H1 (cell line): ENCODE measurements around the gene ZNF254. TPM values are rescaled to one million over a fixed set of nuclear protein-coding genes. Genes with fewer than 3 reads are reported as not detected.

Experiments used
- CTCF ChIA-PET: fragments of 300-600 bp; sonication (Branson Sonifier 250); formaldehyde crosslinking; loops from one replicate; lab custom pipeline; 2021; ENCODE audit not compliant: partially characterized antibody; lab: Charles Lee
- POLR2A ChIA-PET: fragments of 300-600 bp; sonication (Branson Sonifier 250); formaldehyde crosslinking; loops from one replicate; lab custom pipeline; 2021; ENCODE audit warnings: inconsistent platforms; ENCODE audit not compliant: partially characterized antibody; lab: Charles Lee
- DNase-seq, 2 experiments: peaks; one replicate each; pipeline versions ENCODE4 v3.0.0 to v3.0.0-alpha.2; 2010 to 2022; ENCODE audit warnings: low spot score in 2 of 2, low read depth in 1 of 2, mixed read lengths in 1 of 2
- FAIRE-seq: peaks from 2 replicates; lab custom pipeline; 2011; peaks lifted over from hg19 to GRCh38; lab: Jason Lieb, UNC
- H2AFZ ChIP-seq: 2 replicates; pipeline ENCODE4 v1.8.1; 2012; ENCODE audit warnings: low read length, inconsistent platforms
- H2AK5ac ChIP-seq: 2 replicates; pipeline ENCODE4 v1.6.1; 2013; ENCODE audit warnings: low read depth, low read length
- H2BK120ac ChIP-seq: replicated peaks from 2 replicates; pipeline ENCODE3; 2013; ENCODE audit warnings: low read depth, low read length, inconsistent platforms
- H2BK12ac ChIP-seq: 2 replicates; pipeline ENCODE4 v1.6.1; 2013; ENCODE audit warnings: low read depth, low read length
- H2BK15ac ChIP-seq: 2 replicates; pipeline ENCODE4 v1.6.1; 2013; ENCODE audit warnings: low read length
- H2BK20ac ChIP-seq: 2 replicates; pipeline ENCODE4 v1.6.1; 2013; ENCODE audit warnings: low read length
- H2BK5ac ChIP-seq: 2 replicates; pipeline ENCODE4 v1.6.1; 2013; ENCODE audit warnings: low read depth, low read length
- H3K14ac ChIP-seq: 2 replicates; pipeline ENCODE4 v1.6.1; 2013; ENCODE audit warnings: inconsistent platforms; ENCODE audit not compliant: insufficient read length
- H3K18ac ChIP-seq: 2 replicates; pipeline ENCODE4 v1.6.1; 2013; ENCODE audit warnings: low read length; ENCODE audit errors: extremely low read depth
- H3K23ac ChIP-seq: 2 replicates; pipeline ENCODE4 v1.6.1; 2013; ENCODE audit warnings: inconsistent platforms; ENCODE audit not compliant: insufficient read length
- H3K23me2 ChIP-seq: 2 replicates; pipeline ENCODE4 v1.6.1; 2013; ENCODE audit warnings: low read depth, low read length
- H3K27ac ChIP-seq: 2 replicates; pipeline ENCODE4 v1.6.1; 2011; ENCODE audit warnings: low read depth, low read length, inconsistent platforms
- H3K27me3 ChIP-seq, 4 experiments: replicated peaks in 1 of 4; 1 replicate in 1 of 4; 2 replicates in 3 of 4; pipeline versions ENCODE4 v1.6.1 to v1.8.1; 2011 to 2013; ENCODE audit warnings: low read length in 3 of 4, mild to moderate bottlenecking in 3 of 4, inconsistent platforms in 2 of 4, mixed read lengths in 2 of 4, moderate library complexity in 1 of 4; ENCODE audit not compliant: control insufficient read depth in 3 of 4, insufficient read depth in 3 of 4; ENCODE audit errors: extremely low read depth in 1 of 4
- H3K36me3 ChIP-seq, 4 experiments: 2 replicates each; pipeline versions ENCODE4 v1.6.1 to v1.8.1; 2011 to 2013; ENCODE audit warnings: mild to moderate bottlenecking in 4 of 4, low read length in 3 of 4, moderate library complexity in 2 of 4, control low read depth in 1 of 4, inconsistent platforms in 1 of 4; ENCODE audit not compliant: insufficient read depth in 4 of 4, control insufficient read depth in 2 of 4
- H3K4ac ChIP-seq: replicated peaks from 2 replicates; pipeline ENCODE3; 2013; ENCODE audit warnings: low read length, low read depth, mixed read lengths, inconsistent platforms; ENCODE audit not compliant: insufficient read length
- H3K4me1 ChIP-seq, 4 experiments: replicated peaks in 1 of 4; 1 replicate in 1 of 4; 2 replicates in 3 of 4; pipeline versions ENCODE4 v1.6.1 to v1.8.1; 2011 to 2013; ENCODE audit warnings: low read length in 3 of 4, inconsistent platforms in 2 of 4, mixed read lengths in 1 of 4; ENCODE audit not compliant: insufficient read depth in 4 of 4, control insufficient read depth in 3 of 4
- H3K4me2 ChIP-seq, 2 experiments: 2 replicates each; pipeline versions ENCODE4 v1.6.1 to v1.8.1; 2011 to 2013; ENCODE audit warnings: low read depth in 2 of 2, low read length in 2 of 2, control low read depth in 1 of 2, inconsistent platforms in 1 of 2, mild to moderate bottlenecking in 1 of 2; ENCODE audit not compliant: insufficient read depth in 1 of 2
- H3K4me3 ChIP-seq, 4 experiments: fragments of 200-600, 300-600 bp in 1 of 4; sonication (generic), shearing (Covaris generic), sonication (Bioruptor Twin) in 1 of 4; 2 replicates each; pipeline versions ENCODE4 v1.5.1 to v1.8.1; 2011 to 2016; ENCODE audit warnings: low read length in 4 of 4, low read depth in 3 of 4, control low read depth in 2 of 4, inconsistent platforms in 2 of 4, mild to moderate bottlenecking in 2 of 4, mixed read lengths in 1 of 4, moderate library complexity in 1 of 4; ENCODE audit not compliant: insufficient read depth in 2 of 4; ENCODE audit errors: extremely low read depth in 1 of 4
- H3K56ac ChIP-seq: replicated peaks from 2 replicates; pipeline ENCODE3; 2013; ENCODE audit warnings: low read depth, mild to moderate bottlenecking, mixed read lengths, low read length, inconsistent platforms; ENCODE audit not compliant: insufficient read length
- H3K79me1 ChIP-seq: 2 replicates; pipeline ENCODE4 v1.6.1; 2013; ENCODE audit warnings: low read depth, low read length, control low read depth
- H3K79me2 ChIP-seq, 2 experiments: 2 replicates each; pipeline versions ENCODE4 v1.6.1 to v1.8.1; 2012 to 2013; ENCODE audit warnings: low read length in 2 of 2, mild to moderate bottlenecking in 2 of 2, inconsistent platforms in 1 of 2; ENCODE audit not compliant: insufficient read depth in 2 of 2, control insufficient read depth in 1 of 2
- H3K9ac ChIP-seq, 4 experiments: replicated peaks in 1 of 4; 1 replicate in 1 of 4; 2 replicates in 3 of 4; pipeline versions ENCODE4 v1.6.1 to v1.8.1; 2011 to 2013; ENCODE audit warnings: low read depth in 3 of 4, low read length in 3 of 4, control low read depth in 2 of 4, mild to moderate bottlenecking in 2 of 4, moderate library complexity in 2 of 4, inconsistent platforms in 1 of 4; ENCODE audit errors: extremely low read depth in 1 of 4
- H3K9me3 ChIP-seq, 2 experiments: 2 replicates each; pipeline versions ENCODE4 v1.6.1 to v1.8.1; 2012 to 2013; ENCODE audit warnings: mild to moderate bottlenecking in 2 of 2, moderate library complexity in 2 of 2, control low read depth in 1 of 2, inconsistent platforms in 1 of 2, low read depth in 1 of 2, low read length in 1 of 2, mixed read lengths in 1 of 2; ENCODE audit not compliant: insufficient read depth in 2 of 2
- H4K20me1 ChIP-seq, 2 experiments: replicated peaks in 1 of 2; 2 replicates each; pipeline versions ENCODE3 to v1.8.1; 2011 to 2013; ENCODE audit warnings: inconsistent platforms in 2 of 2, low read length in 2 of 2, mild to moderate bottlenecking in 1 of 2; ENCODE audit not compliant: insufficient read depth in 2 of 2, control insufficient read depth in 1 of 2
- H4K5ac ChIP-seq: 2 replicates; pipeline ENCODE4 v1.6.1; 2013; ENCODE audit warnings: low read length, low read depth, mixed read lengths, inconsistent platforms; ENCODE audit not compliant: insufficient read length
- H4K8ac ChIP-seq: 2 replicates; pipeline ENCODE4 v1.8.0; 2013; ENCODE audit warnings: mild to moderate bottlenecking, moderate library complexity, low read length, inconsistent platforms; ENCODE audit not compliant: insufficient read depth; ENCODE audit errors: extremely low read depth
- H4K91ac ChIP-seq: replicated peaks from 2 replicates; pipeline ENCODE3; 2013; ENCODE audit warnings: low read length, mixed read lengths, inconsistent platforms; ENCODE audit not compliant: insufficient read length
- CBX5 ChIP-seq: fragments of 300-800, 300-1000 bp; sonication (generic); IDR thresholded peaks from 2 replicates; pipeline ENCODE4 v1.7.1; 2016; ENCODE audit warnings: antibody characterized with exemption, low read length, low read depth
- RAD21 ChIP-seq, 2 experiments: IDR thresholded peaks in 1 of 2; conservative IDR thresholded peaks in 1 of 2; 2 replicates each; pipeline ENCODE4 v1.6.1; 2011; ENCODE audit warnings: low read depth in 2 of 2, low read length in 2 of 2, improper control_type of control experiment in 1 of 2, inconsistent platforms in 1 of 2, mild to moderate bottlenecking in 1 of 2, moderate library complexity in 1 of 2
- SUZ12 ChIP-seq: fragments of 200-600 bp; sonication (generic); IDR thresholded peaks from 2 replicates; pipeline ENCODE4 v1.6.1; 2012; ENCODE audit warnings: mild to moderate bottlenecking, inconsistent platforms, low read length, moderate library complexity, mixed read lengths
- WGBS, 2 experiments: shearing (Covaris generic) in 1 of 2; methylation state at CpG; one replicate each; pipeline versions ENCODE4 v1.1.6 to v1.1.7; 2013 to 2015; ENCODE audit warnings: low lambda C conversion rate in 2 of 2, mixed read lengths in 2 of 2, inconsistent platforms in 1 of 2, low coverage in 1 of 2, missing lambda C conversion rate in 1 of 2; ENCODE audit not compliant: insufficient replicate concordance in 2 of 2, insufficient coverage in 1 of 2, insufficient read length in 1 of 2; ENCODE audit errors: extremely low coverage in 1 of 2, missing lambda C conversion rate in 1 of 2; 5-methylcytosine and 5-hydroxymethylcytosine counted together
- polyA plus RNA-seq, 7 experiments: library from polyadenylated mRNA; depleted of rRNA in 3 of 7; stranded (reverse) in 5 of 7; unstranded in 2 of 7; fragments of >200 nt in 5 of 7; fragments of 200-250 nt in 2 of 7; gene quantifications; 1 replicate in 5 of 7; 2 replicates in 1 of 7; 4 replicates in 1 of 7; pipeline versions ENCODE4 v1.2.1 to v1.2.3, GENCODE V29; 2011 to 2013; ENCODE audit warnings: missing spikeins in 2 of 7, mixed read lengths in 2 of 7
- total RNA-seq: library from RNA; stranded (reverse); fragmentation: NEBNext Ultra II Directional; extraction: Animal tissue kit (Norgen Biotek cat#: 25700); gene quantifications from 2 replicates; pipeline ENCODE4 v1.2.1, GENCODE V29; 2021
- TF ChIP-seq, protein P1 (sequence below), 3 experiments: IDR thresholded peaks; 1 replicate in 2 of 3; 2 replicates in 1 of 3; pipeline versions ENCODE4 v1.5.1 to v1.6.1; 2011; ENCODE audit warnings: low read length in 3 of 3, mild to moderate bottlenecking in 3 of 3, inconsistent platforms in 2 of 3, low read depth in 1 of 3, moderate library complexity in 1 of 3; ENCODE audit not compliant: insufficient read depth in 1 of 3; ENCODE audit errors: control extremely low read depth in 1 of 3

Gene ZNF254
- total and polyA plus RNA-seq, 2 of the 8 experiments (the other 6 are each of a cell fraction or from before 2014, with no cell fraction given), result 4.4 to 22.0 TPM

DNA sequence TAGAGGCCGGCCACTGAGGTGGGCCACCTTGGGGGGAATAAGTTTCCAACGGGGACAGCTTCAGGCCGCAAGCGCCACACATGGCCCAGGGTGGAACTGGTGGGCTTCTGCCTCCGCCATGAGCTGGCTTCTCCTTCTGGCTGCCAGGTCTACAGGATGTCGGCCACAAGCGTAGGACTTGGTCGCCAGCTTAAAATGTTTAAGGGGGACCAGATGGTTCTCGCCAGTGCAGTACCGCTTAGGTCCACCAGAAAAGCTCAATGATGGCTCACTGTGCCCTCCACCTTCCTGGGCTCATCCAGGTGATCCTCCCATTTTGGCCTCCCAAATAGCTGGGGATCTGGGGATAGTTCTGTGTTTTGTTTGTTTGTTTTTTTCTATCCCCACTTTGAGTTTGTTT is 38.7 kb upstream of the ZNF254 start:
- no peak overlapping the region for H4K8ac ChIP-seq
- H3K4me3 ChIP-seq, result no peak overlapping the region
- peaks cover 4 to 13% of the 10 kb centered on the region in 2 experiments for H4K20me1 ChIP-seq
- H3K27ac ChIP-seq, result no peak overlapping the region
- CTCF ChIA-PET, result interaction anchor here (0.5 to 1.4 kb wide), 11 partner anchors 8 to 773 kb away, joined by 3 to 7 read pairs (median 4); no protein-coding TSS in a partner anchor
- no peak overlapping the region for H3K23ac ChIP-seq
- no peak overlapping the region for H2BK120ac ChIP-seq
- no peak overlapping the region for H2BK5ac ChIP-seq
- no peaks in the 10 kb centered on the region for H3K4me1 ChIP-seq
- no peak overlapping the region for H2BK12ac ChIP-seq
- H3K4me2 ChIP-seq, result no peak overlapping the region
- no peaks in the 10 kb centered on the region for H3K9me3 ChIP-seq
- TF ChIP-seq RAD21 (IDR thresholded peaks at IDR 0.05 in 1 of 2, conservative IDR thresholded peaks at IDR 0.05 in 1 of 2; ENCODE audit: low read depth in 2 of 2, low read length in 2 of 2), result peak in 1 of 2 experiments; percentile 9; a peak in 1 of 4 replicates
- TF ChIP-seq CBX5, result no peak
- TF ChIP-seq, protein P1, sequence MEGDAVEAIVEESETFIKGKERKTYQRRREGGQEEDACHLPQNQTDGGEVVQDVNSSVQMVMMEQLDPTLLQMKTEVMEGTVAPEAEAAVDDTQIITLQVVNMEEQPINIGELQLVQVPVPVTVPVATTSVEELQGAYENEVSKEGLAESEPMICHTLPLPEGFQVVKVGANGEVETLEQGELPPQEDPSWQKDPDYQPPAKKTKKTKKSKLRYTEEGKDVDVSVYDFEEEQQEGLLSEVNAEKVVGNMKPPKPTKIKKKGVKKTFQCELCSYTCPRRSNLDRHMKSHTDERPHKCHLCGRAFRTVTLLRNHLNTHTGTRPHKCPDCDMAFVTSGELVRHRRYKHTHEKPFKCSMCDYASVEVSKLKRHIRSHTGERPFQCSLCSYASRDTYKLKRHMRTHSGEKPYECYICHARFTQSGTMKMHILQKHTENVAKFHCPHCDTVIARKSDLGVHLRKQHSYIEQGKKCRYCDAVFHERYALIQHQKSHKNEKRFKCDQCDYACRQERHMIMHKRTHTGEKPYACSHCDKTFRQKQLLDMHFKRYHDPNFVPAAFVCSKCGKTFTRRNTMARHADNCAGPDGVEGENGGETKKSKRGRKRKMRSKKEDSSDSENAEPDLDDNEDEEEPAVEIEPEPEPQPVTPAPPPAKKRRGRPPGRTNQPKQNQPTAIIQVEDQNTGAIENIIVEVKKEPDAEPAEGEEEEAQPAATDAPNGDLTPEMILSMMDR (IDR thresholded peaks at IDR 0.05; ENCODE audit: control extremely low read depth in 1 of 3, insufficient read depth in 1 of 3, low read depth in 1 of 3, low read length in 3 of 3), result peak in 2 of 3 experiments; percentile 27 to 36; a peak in 2 of 4 replicates
- TF ChIP-seq SUZ12, result no peak
- H3K79me2 ChIP-seq, result peaks cover 0 to 12% of the 10 kb centered on the region in 2 experiments; a peak in 2 of 4 replicates
- no peaks in the 10 kb centered on the region for H3K23me2 ChIP-seq
- H4K91ac ChIP-seq, result no peak overlapping the region
- H3K14ac ChIP-seq, result no peak overlapping the region
- H3K79me1 ChIP-seq, result peaks cover 3% of the 10 kb centered on the region
- no peak overlapping the region for H2AFZ ChIP-seq
- no peak overlapping the region for H3K56ac ChIP-seq
- peaks cover 32 to 70% (median 61%) of the 10 kb centered on the region in 4 experiments for H3K36me3 ChIP-seq
- DNase-seq, result no peak
- no peaks in the 10 kb centered on the region for H3K27me3 ChIP-seq
- POLR2A ChIA-PET, result interaction anchor here (0.8 to 1.4 kb wide), 6 partner anchors 9 to 51 kb away, joined by 3 to 10 read pairs (median 4); no protein-coding TSS in a partner anchor
- H2BK20ac ChIP-seq, result no peak overlapping the region
- no peak overlapping the region for H3K4ac ChIP-seq
- no peak for FAIRE-seq
- no peak overlapping the region for H2AK5ac ChIP-seq
- 94% methylated on average over 7 of the region's 10 CpGs; no CpG with 5 or more reads in 1 of the 2 experiments for WGBS, 2 experiments
- no peak overlapping the region for H3K9ac ChIP-seq
- no peak overlapping the region for H4K5ac ChIP-seq
- no peak overlapping the region for H3K18ac ChIP-seq
- no peak overlapping the region for H2BK15ac ChIP-seq
